Neural cell (in vitro differentiated cells): ENCODE data around the gene ITGB7. TPM values are rescaled to one million over a fixed set of nuclear protein-coding genes. Genes with fewer than 3 reads are reported as not detected.

Experiments
- H2AFZ ChIP-seq: fragments of 200-600, 300-800 bp; sonication (generic), shearing (Covaris generic); 2 replicates; pipeline ENCODE4 v1.6.0; 2014; ENCODE audit warnings: low read depth, mild to moderate bottlenecking, antibody characterized with exemption, low read length, moderate library complexity
- H3F3A ChIP-seq: fragments of 200-600 bp; shearing (Covaris generic); 2 replicates; pipeline ENCODE4 v1.6.1; 2016; ENCODE audit warnings: mild to moderate bottlenecking, moderate library complexity, mixed read lengths, antibody characterized with exemption, low read length; ENCODE audit not compliant: insufficient read depth, poor library complexity, severe bottlenecking
- H3K27ac ChIP-seq: fragments of 200-600, 300-800 bp; sonication (generic), shearing (Covaris generic); 2 replicates; pipeline ENCODE4 v1.5.1; 2014; ENCODE audit warnings: mild to moderate bottlenecking, low read length, moderate library complexity
- H3K27me3 ChIP-seq: fragments of 300-800, 200-600 bp; sonication (generic), shearing (Covaris generic); 2 replicates; pipeline ENCODE4 v1.6.0; 2014; ENCODE audit warnings: mild to moderate bottlenecking, low read depth, low read length, moderate library complexity; ENCODE audit not compliant: insufficient read depth
- H3K36me3 ChIP-seq: fragments of 300-800, 200-600 bp; sonication (generic), shearing (Covaris generic); 2 replicates; pipeline ENCODE4 v1.5.1; 2014; ENCODE audit warnings: mild to moderate bottlenecking, antibody characterized with exemption, low read length, moderate library complexity; ENCODE audit not compliant: insufficient read depth
- H3K4me2 ChIP-seq: fragments of 300-800, 200-600 bp; sonication (generic), shearing (Covaris generic); 2 replicates; pipeline ENCODE4 v1.6.0; 2014; ENCODE audit warnings: mild to moderate bottlenecking, low read length
- H3K4me3 ChIP-seq: fragments of 300-800, 200-600 bp; sonication (generic), shearing (Covaris generic); 2 replicates; pipeline ENCODE4 v1.5.1; 2014; ENCODE audit warnings: mild to moderate bottlenecking, low read length, moderate library complexity
- H3K79me2 ChIP-seq: fragments of 200-600 bp; shearing (Covaris generic); replicated peaks from 2 replicates; pipeline ENCODE4 v1.6.0; 2014; ENCODE audit warnings: mild to moderate bottlenecking, low read length, moderate library complexity; ENCODE audit not compliant: insufficient read depth
- H3K9ac ChIP-seq: fragments of 300-800, 200-600 bp; sonication (generic), shearing (Covaris generic); 2 replicates; pipeline ENCODE4 v1.6.1; 2016; ENCODE audit warnings: mild to moderate bottlenecking, low read length, mixed read lengths
- H3K9me2 ChIP-seq: fragments of 200-600 bp; shearing (Covaris generic); 2 replicates; pipeline ENCODE4 v1.6.1; 2016; ENCODE audit warnings: mild to moderate bottlenecking, low read length, mixed read lengths; ENCODE audit not compliant: insufficient read depth
- H3K9me3 ChIP-seq: fragments of 200-600, 300-800 bp; sonication (generic), shearing (Covaris generic); 2 replicates; pipeline ENCODE4 v1.6.1; 2016; ENCODE audit warnings: mild to moderate bottlenecking, mixed run types, low read length, moderate library complexity, mixed read lengths
- H4K20me1 ChIP-seq: fragments of 200-600 bp; shearing (Covaris generic); 2 replicates; pipeline ENCODE4 v1.6.1; 2016; ENCODE audit warnings: mild to moderate bottlenecking, mixed run types; ENCODE audit not compliant: insufficient read depth
- EP300 ChIP-seq: fragments of 450-650 bp; conservative IDR thresholded peaks from 2 replicates; pipeline ENCODE4 v1.6.1; 2014; ENCODE audit warnings: antibody characterized with exemption, mild to moderate bottlenecking, moderate library complexity; ENCODE audit not compliant: poor library complexity, severe bottlenecking
- EZH2 ChIP-seq: fragments of 200-600, 300-800 bp; shearing (Covaris generic), sonication (generic); IDR thresholded peaks from 2 replicates; pipeline ENCODE4 v1.6.1; 2014; ENCODE audit warnings: antibody characterized with exemption, low read length, borderline replicate concordance, mild to moderate bottlenecking; ENCODE audit not compliant: insufficient read depth, poor library complexity, severe bottlenecking
- MXI1 ChIP-seq: fragments of 450-650 bp; conservative IDR thresholded peaks from 2 replicates; pipeline ENCODE4 v1.6.1; 2014; ENCODE audit warnings: antibody characterized with exemption, mild to moderate bottlenecking; ENCODE audit not compliant: poor library complexity, severe bottlenecking
- POLR2AphosphoS5 ChIP-seq: IDR thresholded peaks from 2 replicates; pipeline ENCODE4 v1.6.1; 2012
- RAD21 ChIP-seq: fragments of 450-650 bp; conservative IDR thresholded peaks from 2 replicates; pipeline ENCODE4 v1.6.1; 2014; ENCODE audit warnings: antibody characterized with exemption, mild to moderate bottlenecking, moderate library complexity
- REST ChIP-seq: IDR thresholded peaks from 2 replicates; pipeline ENCODE4 v1.6.1; 2012; ENCODE audit warnings: borderline replicate concordance
- SMC3 ChIP-seq: fragments of 450-650 bp; conservative IDR thresholded peaks from 2 replicates; pipeline ENCODE4 v1.6.1; 2014; ENCODE audit warnings: antibody characterized with exemption, mild to moderate bottlenecking, moderate library complexity; ENCODE audit not compliant: poor library complexity
- TAF1 ChIP-seq: IDR thresholded peaks from 2 replicates; pipeline ENCODE4 v1.6.1; 2012; ENCODE audit warnings: low read depth
- polyA plus RNA-seq: library from polyadenylated mRNA; depleted of rRNA; stranded (reverse); fragments of >200 nt; gene quantifications from 2 replicates; pipeline ENCODE4 v1.2.3, GENCODE V29; 2014
- TF ChIP-seq, protein P1 (sequence below): fragments of 450-650 bp; IDR thresholded peaks from 2 replicates; pipeline ENCODE4 v1.5.1; 2014; ENCODE audit warnings: antibody characterized with exemption, mild to moderate bottlenecking, moderate library complexity; ENCODE audit not compliant: poor library complexity, severe bottlenecking

The ITGB7 gene
- polyA plus RNA-seq, 1 donor from 2014 or later: not detected

GRCh38 chr12:53200107-53200457, 7.0 kb downstream of the ITGB7 start:
- no peaks in the 10 kb centered on the region for H3K9me2 ChIP-seq
- no peak overlapping the region for H3K4me2 ChIP-seq
- H2AFZ ChIP-seq: no peak overlapping the region
- no peaks in the 10 kb centered on the region for H3K36me3 ChIP-seq
- H3K79me2 ChIP-seq: no peaks in the 10 kb centered on the region
- peaks cover 18% of the 10 kb centered on the region for H3K27me3 ChIP-seq
- no peak overlapping the region for H3K4me3 ChIP-seq
- H3K9ac ChIP-seq: no peak overlapping the region
- no peaks in the 10 kb centered on the region for H4K20me1 ChIP-seq
- no peak overlapping the region for H3K27ac ChIP-seq
- TF ChIP-seq POLR2AphosphoS5 (no peak), EZH2 (no peak), RAD21 (no peak), EP300 (no peak), REST (no peak), SMC3 (no peak), TAF1 (no peak), MXI1 (no peak)
- TF ChIP-seq, protein P1, sequence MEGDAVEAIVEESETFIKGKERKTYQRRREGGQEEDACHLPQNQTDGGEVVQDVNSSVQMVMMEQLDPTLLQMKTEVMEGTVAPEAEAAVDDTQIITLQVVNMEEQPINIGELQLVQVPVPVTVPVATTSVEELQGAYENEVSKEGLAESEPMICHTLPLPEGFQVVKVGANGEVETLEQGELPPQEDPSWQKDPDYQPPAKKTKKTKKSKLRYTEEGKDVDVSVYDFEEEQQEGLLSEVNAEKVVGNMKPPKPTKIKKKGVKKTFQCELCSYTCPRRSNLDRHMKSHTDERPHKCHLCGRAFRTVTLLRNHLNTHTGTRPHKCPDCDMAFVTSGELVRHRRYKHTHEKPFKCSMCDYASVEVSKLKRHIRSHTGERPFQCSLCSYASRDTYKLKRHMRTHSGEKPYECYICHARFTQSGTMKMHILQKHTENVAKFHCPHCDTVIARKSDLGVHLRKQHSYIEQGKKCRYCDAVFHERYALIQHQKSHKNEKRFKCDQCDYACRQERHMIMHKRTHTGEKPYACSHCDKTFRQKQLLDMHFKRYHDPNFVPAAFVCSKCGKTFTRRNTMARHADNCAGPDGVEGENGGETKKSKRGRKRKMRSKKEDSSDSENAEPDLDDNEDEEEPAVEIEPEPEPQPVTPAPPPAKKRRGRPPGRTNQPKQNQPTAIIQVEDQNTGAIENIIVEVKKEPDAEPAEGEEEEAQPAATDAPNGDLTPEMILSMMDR: no peak
- H3K9me3 ChIP-seq: no peaks in the 10 kb centered on the region
- no peaks in the 10 kb centered on the region for H3F3A ChIP-seq

- H3K27me3 ChIP-seq: peaks cover 18% of the 10 kb centered on the region
- H3K79me2 ChIP-seq: no peaks in the 10 kb centered on the region
- H3K9me3 ChIP-seq: no peaks in the 10 kb centered on the region
- H2AFZ ChIP-seq: no peak overlapping the region
- no peak overlapping the region for H3K4me2 ChIP-seq
- TF ChIP-seq RAD21 (no peak), EZH2 (no peak), MXI1 (no peak), SMC3 (no peak), TAF1 (no peak), POLR2AphosphoS5 (no peak), REST (no peak), EP300 (no peak)
- TF ChIP-seq, protein P1: no peak
- no peaks in the 10 kb centered on the region for H3F3A ChIP-seq
- no peaks in the 10 kb centered on the region for H3K9me2 ChIP-seq
- no peak overlapping the region for H3K27ac ChIP-seq
- H4K20me1 ChIP-seq: no peaks in the 10 kb centered on the region
- no peaks in the 10 kb centered on the region for H3K36me3 ChIP-seq
- no peak overlapping the region for H3K4me3 ChIP-seq
- no peak overlapping the region for H3K9ac ChIP-seq
Measured at GRCh38 chr12:53199700-53200099, 7.4 kb downstream of the ITGB7 start.
